SK-N-SH treated with all-trans-retinoic acid at 6 μM for 48 hours (cell line): ENCODE results near the gene ORAI1.

Source experiments
- ARNTL ChIP-seq: fragments of 450-650 bp; formaldehyde crosslinking; IDR thresholded peaks from 2 replicates; pipeline ENCODE4 v1.5.0; 2020; ENCODE audit warnings: low read depth, mild to moderate bottlenecking, moderate library complexity, borderline replicate concordance
- ESRRG ChIP-seq: fragments of 250-450 bp; sonication (Bioruptor Pico); IDR thresholded peaks from 2 replicates; pipeline ENCODE4 v1.6.1; 2021; ENCODE audit warnings: mild to moderate bottlenecking
- PATZ1 ChIP-seq: fragments of 250-450 bp; sonication (Bioruptor Pico); IDR thresholded peaks from 2 replicates; pipeline ENCODE4 v1.8.0; 2020; ENCODE audit warnings: mild to moderate bottlenecking, moderate library complexity, borderline replicate concordance
- SNAI2 ChIP-seq: fragments of 250-450 bp; sonication (Bioruptor Pico); IDR thresholded peaks from 2 replicates; pipeline ENCODE4 v1.5.0; 2020; ENCODE audit warnings: mild to moderate bottlenecking, moderate library complexity
- TCF4 ChIP-seq: fragments of 250-450 bp; sonication (Bioruptor Pico); IDR thresholded peaks from 2 replicates; pipeline ENCODE4 v1.8.0; 2021; ENCODE audit warnings: mild to moderate bottlenecking, moderate library complexity, borderline replicate concordance
- ZFP30 ChIP-seq: fragments of 450-650 bp; formaldehyde crosslinking; IDR thresholded peaks from 2 replicates; pipeline ENCODE4 v1.5.0; 2022; ENCODE audit warnings: mild to moderate bottlenecking, moderate library complexity
- TF ChIP-seq, protein P1 (sequence below): fragments of 250-450 bp; sonication (Bioruptor Pico); IDR thresholded peaks from 2 replicates; pipeline ENCODE4 v1.5.1; 2020; ENCODE audit warnings: low read depth, mild to moderate bottlenecking, moderate library complexity

DNA sequence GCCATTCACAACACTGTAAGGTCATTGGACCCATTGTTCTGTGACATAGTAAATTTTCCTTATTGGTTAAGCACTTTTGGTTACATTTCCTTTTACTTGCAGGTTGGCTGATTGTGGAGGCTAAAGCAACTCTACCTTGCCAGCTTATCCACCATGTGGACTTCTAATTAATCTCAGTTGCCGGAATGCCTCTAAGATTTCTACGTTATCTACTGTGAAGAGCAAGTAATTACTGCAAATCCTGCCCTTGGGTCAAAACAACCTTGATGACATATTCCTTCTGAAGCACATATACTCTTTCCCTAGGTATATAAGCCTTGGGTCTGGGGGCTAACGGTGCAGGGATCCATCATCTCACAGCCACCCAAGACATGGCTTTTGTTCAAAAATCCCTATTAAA is 62.6 kb downstream of the ORAI1 start:
- TF ChIP-seq, protein P1, sequence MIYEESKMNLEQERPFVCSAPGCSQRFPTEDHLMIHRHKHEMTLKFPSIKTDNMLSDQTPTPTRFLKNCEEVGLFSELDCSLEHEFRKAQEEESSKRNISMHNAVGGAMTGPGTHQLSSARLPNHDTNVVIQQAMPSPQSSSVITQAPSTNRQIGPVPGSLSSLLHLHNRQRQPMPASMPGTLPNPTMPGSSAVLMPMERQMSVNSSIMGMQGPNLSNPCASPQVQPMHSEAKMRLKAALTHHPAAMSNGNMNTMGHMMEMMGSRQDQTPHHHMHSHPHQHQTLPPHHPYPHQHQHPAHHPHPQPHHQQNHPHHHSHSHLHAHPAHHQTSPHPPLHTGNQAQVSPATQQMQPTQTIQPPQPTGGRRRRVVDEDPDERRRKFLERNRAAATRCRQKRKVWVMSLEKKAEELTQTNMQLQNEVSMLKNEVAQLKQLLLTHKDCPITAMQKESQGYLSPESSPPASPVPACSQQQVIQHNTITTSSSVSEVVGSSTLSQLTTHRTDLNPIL: no peak
- TF ChIP-seq SNAI2 (CRISPR knock-in tag) (no peak), ESRRG (CRISPR knock-in tag) (no peak), TCF4 (no peak), ZFP30 (CRISPR knock-in tag) (no peak), PATZ1 (no peak), ARNTL (no peak)
